ENCODE data around the gene LINC01488.

Gene LINC01488

GRCh38 chr11:69495441-69496201 is 14.2 kb downstream of the LINC01488 start:
- no peak for DNase-seq

- no peak for DNase-seq
Measured at GRCh38 chr11:69496202-69496557, 14.7 kb downstream of the LINC01488 start.

GRCh38 chr11:69496631-69497220 is 15.3 kb downstream of the LINC01488 start:
- DNase-seq: no peak

GRCh38 chr11:69497221-69497787 is 15.8 kb downstream of the LINC01488 start:
- DNase-seq: no peak

GRCh38 chr11:69498614-69499175 is 17.2 kb downstream of the LINC01488 start:
- DNase-seq: no peak

- DNase-seq: no peak
Measured at GRCh38 chr11:69499186-69499917, 17.9 kb downstream of the LINC01488 start.

GRCh38 chr11:69499918-69500284 is 18.4 kb downstream of the LINC01488 start:
- no peak for DNase-seq

GRCh38 chr11:69500285-69501120 is 19.0 kb downstream of the LINC01488 start:
- DNase-seq: no peak

GRCh38 chr11:69501121-69501489 is 19.6 kb downstream of the LINC01488 start:
- no peak for DNase-seq

GRCh38 chr11:69501891-69502860 is 20.7 kb downstream of the LINC01488 start:
- DNase-seq: no peak

GRCh38 chr11:69504127-69504526 is 22.7 kb downstream of the LINC01488 start:
- DNase-seq: no peak

- no peak for DNase-seq
Measured at GRCh38 chr11:69504576-69505335, 23.3 kb downstream of the LINC01488 start.

- DNase-seq: no peak
Measured at GRCh38 chr11:69508974-69509373, 27.5 kb downstream of the LINC01488 start.

- DNase-seq: no peak
Measured at GRCh38 chr11:69509381-69509780, 27.9 kb downstream of the LINC01488 start.

GRCh38 chr11:69509846-69510390 is 28.5 kb downstream of the LINC01488 start:
- DNase-seq: no peak

- no peak for DNase-seq
Measured at GRCh38 chr11:69510471-69511357, 29.3 kb downstream of the LINC01488 start.

GRCh38 chr11:69511358-69512055 is 30.0 kb downstream of the LINC01488 start:
- no peak for DNase-seq

- DNase-seq: no peak
Measured at GRCh38 chr11:69512136-69512535, 30.7 kb downstream of the LINC01488 start.
